Left ventricle myocardium inferior (tissue), 1 donor: ENCODE measurements around the gene SMIM35. TPM values are rescaled to one million over a fixed set of nuclear protein-coding genes. Genes with fewer than 3 reads are reported as not detected.
"Not testable (repeated sequence)": the region's sequence is repeated elsewhere in the genome, so short reads cannot be mapped to it uniquely, and the experiment has no call there.

ENCODE experiments used
- DNase-seq: peaks from one replicate; pipeline ENCODE4 v3.0.0-alpha.2; 2020
- H3K27ac ChIP-seq: fragments of 200-600 bp; replicated peaks from 2 replicates; pipeline ENCODE4 v1.8.0; 2021
- H3K27me3 ChIP-seq: fragments of 200-600 bp; 2 replicates; pipeline ENCODE4 v1.8.0; 2021; ENCODE audit warnings: low read depth
- H3K36me3 ChIP-seq: fragments of 200-600 bp; 2 replicates; pipeline ENCODE4 v1.8.0; 2021
- H3K4me1 ChIP-seq: fragments of 200-600 bp; 2 replicates; pipeline ENCODE4 v1.8.0; 2021
- H3K4me3 ChIP-seq: fragments of 200-600 bp; 2 replicates; pipeline ENCODE4 v1.8.0; 2021; ENCODE audit warnings: mild to moderate bottlenecking, moderate library complexity
- H3K9me3 ChIP-seq: fragments of 200-600 bp; replicated peaks from 2 replicates; pipeline ENCODE4 v1.8.0; 2021
- CTCF ChIP-seq: fragments of 200-600 bp; IDR thresholded peaks from 2 replicates; pipeline ENCODE4 v1.8.0; 2021; ENCODE audit warnings: antibody characterized with exemption, mild to moderate bottlenecking, borderline replicate concordance
- intact Hi-C: fragments of 100-400 bp; cut with micrococcal nuclease; formaldehyde crosslinking; loops from one replicate; pipeline ENCODE4 v1.11.0; 2022
- total RNA-seq: library from RNA; stranded (reverse); fragmentation: NEBNext Ultra II Directional; extraction: Animal tissue kit (Norgen Biotek cat#: 25700); gene quantifications from one replicate; pipeline ENCODE4 v1.2.1, GENCODE V29; 2021
- donor health status: DM: no; HTN: yes; CAD: no; lungs with severe emphysema.

The SMIM35 gene
- total RNA-seq, 1 donor from 2014 or later = not detected

GRCh38 chr11:117980280-117980679 is 106.5 kb downstream of the SMIM35 start:
- intact Hi-C loops = no loop called here
- H3K4me3 ChIP-seq = no peak overlapping the region
- peaks cover 21% of the 10 kb centered on the region for H3K4me1 ChIP-seq
- peaks cover 8% of the 10 kb centered on the region for H3K9me3 ChIP-seq
- H3K36me3 ChIP-seq = no peaks in the 10 kb centered on the region
- peaks cover 3% of the 10 kb centered on the region for H3K27me3 ChIP-seq
- peak overlapping the region; percentile 28 for H3K27ac ChIP-seq
- DNase-seq = no peak
- no peak for TF ChIP-seq CTCF

GRCh38 chr11:117979481-117980211 is 107.1 kb downstream of the SMIM35 start:
- no peak for TF ChIP-seq CTCF
- Histone ChIP-seq H3K36me3 (no peaks in the 10 kb centered on the region), H3K27me3 (peaks cover 5% of the 10 kb centered on the region), H3K27ac (peak overlapping the region; percentile 48), H3K4me3 (no peak overlapping the region), H3K4me1 (peaks cover 21% of the 10 kb centered on the region), H3K9me3 (peaks cover 8% of the 10 kb centered on the region)
- intact Hi-C loops = no loop called here
- DNase-seq = no peak

GRCh38 chr11:117978991-117979390 is 107.8 kb downstream of the SMIM35 start:
- intact Hi-C loops = no loop called here
- Histone ChIP-seq H3K4me1 (peaks cover 21% of the 10 kb centered on the region), H3K4me3 (no peak overlapping the region), H3K36me3 (no peaks in the 10 kb centered on the region), H3K27me3 (peaks cover 9% of the 10 kb centered on the region), H3K9me3 (peaks cover 8% of the 10 kb centered on the region), H3K27ac (peak overlapping the region; percentile 48)
- TF ChIP-seq CTCF = no peak
- DNase-seq = no peak

GRCh38 chr11:117978291-117978910 is 108.4 kb downstream of the SMIM35 start:
- H3K9me3 ChIP-seq, H3K36me3 ChIP-seq, H3K4me3 ChIP-seq, H3K27me3 ChIP-seq, DNase-seq, intact Hi-C loops: not testable (repeated sequence)
- H3K27ac ChIP-seq = peak overlapping the region; percentile 48
- H3K4me1 ChIP-seq = peaks cover 21% of the 10 kb centered on the region

- DNase-seq = not testable (repeated sequence)
- peaks cover 21% of the 10 kb centered on the region for H3K4me1 ChIP-seq
Observed at GRCh38 chr11:117977612-117978264, 109.0 kb downstream of the SMIM35 start.

GRCh38 chr11:117977029-117977428 is 109.7 kb downstream of the SMIM35 start:
- Histone ChIP-seq H3K27ac (peak overlapping the region; percentile 27), H3K9me3 (no peaks in the 10 kb centered on the region), H3K4me3 (no peak overlapping the region), H3K36me3 (no peaks in the 10 kb centered on the region), H3K27me3 (peaks cover 9% of the 10 kb centered on the region), H3K4me1 (peaks cover 21% of the 10 kb centered on the region)
- DNase-seq = no peak
- intact Hi-C loops = no loop called here
- TF ChIP-seq CTCF = no peak

More at GRCh38 chr11:117977612-117978264, 109.0 kb downstream of the SMIM35 start:
- H3K4me3 ChIP-seq, H3K9me3 ChIP-seq, H3K27ac ChIP-seq, H3K27me3 ChIP-seq, H3K36me3 ChIP-seq, intact Hi-C loops: not testable (repeated sequence)
